HepG2 (cell line): Measurements from ENCODE around the gene B4GALT5. TPM values are rescaled to one million over a fixed set of nuclear protein-coding genes. Genes with fewer than 3 reads are reported as not detected.
A peak's percentile ranks its signal among the peaks of the same experiment; 100 is the strongest.

Experiments
- ASH2L ChIP-seq: fragments of 300-600, 200-600 bp; sonication (generic); IDR thresholded peaks from 2 replicates; pipeline ENCODE4 v1.7.0; 2017; ENCODE audit warnings: low read depth, mild to moderate bottlenecking, moderate library complexity, mixed read lengths, low read length; ENCODE audit not compliant: insufficient read length
- CEBPB ChIP-seq: IDR thresholded peaks from 2 replicates; pipeline ENCODE4 v1.6.1; 2011; ENCODE audit warnings: low read depth, low read length, improper control_type of control experiment, borderline replicate concordance
- CEBPG ChIP-seq: IDR thresholded peaks from 2 replicates; pipeline ENCODE4 v1.6.1; 2016
- JUN ChIP-seq: sonication (generic); formaldehyde crosslinking; IDR thresholded peaks from 2 replicates; pipeline ENCODE4 v1.4.0; 2020; ENCODE audit warnings: mild to moderate bottlenecking, missing genetic modification reagents
- PAX8 ChIP-seq: sonication (generic); formaldehyde crosslinking; IDR thresholded peaks from 2 replicates; pipeline ENCODE4 v1.8.0; 2022; ENCODE audit warnings: mild to moderate bottlenecking, missing genetic modification reagents, borderline replicate concordance
- RARA ChIP-seq: IDR thresholded peaks from 2 replicates; pipeline ENCODE4 v1.6.1; 2016; ENCODE audit warnings: missing genetic modification reagents, missing compliant biosample characterization
- SOX5 ChIP-seq: IDR thresholded peaks from 2 replicates; pipeline ENCODE4 v1.6.1; 2016; ENCODE audit warnings: borderline replicate concordance
- TBX2 ChIP-seq: sonication (generic); formaldehyde crosslinking; IDR thresholded peaks from 2 replicates; pipeline ENCODE4 v1.5.0; 2020; ENCODE audit warnings: missing genetic modification reagents, mild to moderate bottlenecking, borderline replicate concordance
- ZNF816 ChIP-seq: sonication (generic); formaldehyde crosslinking; IDR thresholded peaks from 2 replicates; pipeline ENCODE4 v1.8.0; 2022; ENCODE audit warnings: missing genetic modification reagents, mild to moderate bottlenecking, borderline replicate concordance
- polyA plus RNA-seq, 8 experiments: library from polyadenylated mRNA; depleted of rRNA in 3 of 8; stranded (reverse) in 7 of 8; unstranded in 1 of 8; fragments of >200 nt; fragmentation: Illumina TruSeq in 4 of 8; extraction: Trizol in 4 of 8; gene quantifications; 2 replicates each; pipeline versions ENCODE4 v1.2.1 to v1.2.3, GENCODE V29; 2011 to 2016; ENCODE audit warnings: low read depth in 4 of 8, missing spikeins in 1 of 8, mixed read lengths in 1 of 8; ENCODE audit not compliant: insufficient read depth in 1 of 8
- total RNA-seq, 5 experiments: library from RNA; depleted of rRNA; stranded (reverse); fragments of >200 nt; fragmentation: Illumina TruSeq; extraction: Trizol; gene quantifications; 2 replicates each; pipeline ENCODE4 v1.2.3, GENCODE V29; 2016; ENCODE audit warnings: low read depth in 1 of 5
- TF ChIP-seq, protein P1 (sequence below): IDR thresholded peaks from 2 replicates; pipeline ENCODE4 v1.6.1; 2016
- TF ChIP-seq, protein P2 (sequence below): sonication (generic); formaldehyde crosslinking; IDR thresholded peaks from 2 replicates; pipeline ENCODE4 v1.5.0; 2020; ENCODE audit warnings: missing genetic modification reagents
- TF ChIP-seq, protein P3 (sequence below): sonication (generic); formaldehyde crosslinking; IDR thresholded peaks from 2 replicates; pipeline ENCODE4 v1.5.1; 2020; ENCODE audit warnings: mild to moderate bottlenecking, missing genetic modification reagents, borderline replicate concordance
- TF ChIP-seq, protein P4 (sequence below): sonication (generic); formaldehyde crosslinking; IDR thresholded peaks from 2 replicates; pipeline ENCODE4 v1.8.0; 2023; ENCODE audit warnings: mild to moderate bottlenecking, missing genetic modification reagents
- TF ChIP-seq, protein P5 (sequence below): sonication (generic); formaldehyde crosslinking; IDR thresholded peaks from 2 replicates; pipeline ENCODE4 v1.5.1; 2020; ENCODE audit warnings: missing genetic modification reagents, mild to moderate bottlenecking, borderline replicate concordance

The B4GALT5 gene
- total and polyA plus RNA-seq, 2 of the 13 experiments (the other 11 are each of a cell fraction or from before 2014, with no cell fraction given): 27.3 to 30.9 TPM

DNA sequence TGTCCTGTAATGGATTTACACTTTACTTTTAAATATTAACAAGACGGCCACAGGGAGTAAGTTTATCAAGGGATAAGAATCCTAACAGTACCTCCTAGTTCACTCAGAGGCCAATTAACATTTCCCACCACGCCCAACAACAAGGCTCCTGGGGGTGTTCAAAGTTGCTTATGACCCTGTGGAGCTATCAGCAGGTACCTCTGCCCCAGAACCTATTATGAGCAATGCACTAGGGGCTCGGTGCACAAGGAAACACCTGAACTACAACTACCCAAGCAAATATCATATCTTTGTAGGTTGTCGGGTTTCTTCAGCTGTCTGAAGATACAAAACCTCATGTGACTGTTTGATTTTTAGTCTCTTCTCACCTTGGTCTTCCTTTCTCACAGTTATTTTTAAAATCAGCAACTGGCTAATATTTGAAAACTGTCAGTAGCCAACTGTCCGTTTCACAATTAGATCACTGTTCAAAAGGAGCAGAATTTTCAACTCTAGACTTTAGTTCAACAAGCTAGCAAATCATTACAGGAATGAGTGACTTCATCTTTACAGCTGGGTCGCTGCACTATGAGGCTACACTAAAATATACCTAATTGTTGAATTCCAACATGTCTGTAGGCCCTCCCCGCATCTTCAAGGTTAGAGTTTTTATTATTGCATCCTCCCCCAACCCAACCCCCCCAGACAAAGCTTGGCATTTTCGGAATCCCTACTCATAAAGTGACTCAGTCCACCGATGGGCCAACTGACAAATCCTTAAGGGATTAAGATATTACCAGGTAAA is 38.1 kb downstream of the B4GALT5 start (continued):
- TF ChIP-seq ASH2L (peak; percentile 87), RARA (peak; percentile 45; the same call in 1 of the 2 replicates), CEBPG (CRISPR knock-in tag) (peak; percentile 71), PAX8 (CRISPR knock-in tag) (no peak), TBX2 (CRISPR knock-in tag) (peak; percentile 85), ZNF816 (peak; percentile 62; the same call in 1 of the 2 replicates), SOX5 (CRISPR knock-in tag) (peak; percentile 66; the same call in 1 of the 2 replicates), JUN (peak; percentile 88), CEBPB (peak; percentile 79; the same call in 1 of the 2 replicates)
- TF ChIP-seq, protein P1, sequence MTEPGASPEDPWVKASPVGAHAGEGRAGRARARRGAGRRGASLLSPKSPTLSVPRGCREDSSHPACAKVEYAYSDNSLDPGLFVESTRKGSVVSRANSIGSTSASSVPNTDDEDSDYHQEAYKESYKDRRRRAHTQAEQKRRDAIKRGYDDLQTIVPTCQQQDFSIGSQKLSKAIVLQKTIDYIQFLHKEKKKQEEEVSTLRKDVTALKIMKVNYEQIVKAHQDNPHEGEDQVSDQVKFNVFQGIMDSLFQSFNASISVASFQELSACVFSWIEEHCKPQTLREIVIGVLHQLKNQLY: peak; percentile 45
- TF ChIP-seq, protein P2, sequence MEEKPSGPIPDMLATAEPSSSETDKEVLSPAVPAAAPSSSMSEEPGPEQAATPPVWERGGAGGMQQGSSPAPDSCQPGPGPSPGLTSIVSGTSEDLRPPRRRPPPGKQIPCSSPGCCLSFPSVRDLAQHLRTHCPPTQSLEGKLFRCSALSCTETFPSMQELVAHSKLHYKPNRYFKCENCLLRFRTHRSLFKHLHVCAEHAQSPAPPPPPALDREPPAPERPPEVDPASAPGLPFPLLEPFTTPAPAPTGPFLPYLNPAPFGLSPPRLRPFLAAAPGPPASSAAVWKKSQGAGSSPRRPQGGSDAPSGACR (CRISPR knock-in tag): no peak
- TF ChIP-seq, protein P3, sequence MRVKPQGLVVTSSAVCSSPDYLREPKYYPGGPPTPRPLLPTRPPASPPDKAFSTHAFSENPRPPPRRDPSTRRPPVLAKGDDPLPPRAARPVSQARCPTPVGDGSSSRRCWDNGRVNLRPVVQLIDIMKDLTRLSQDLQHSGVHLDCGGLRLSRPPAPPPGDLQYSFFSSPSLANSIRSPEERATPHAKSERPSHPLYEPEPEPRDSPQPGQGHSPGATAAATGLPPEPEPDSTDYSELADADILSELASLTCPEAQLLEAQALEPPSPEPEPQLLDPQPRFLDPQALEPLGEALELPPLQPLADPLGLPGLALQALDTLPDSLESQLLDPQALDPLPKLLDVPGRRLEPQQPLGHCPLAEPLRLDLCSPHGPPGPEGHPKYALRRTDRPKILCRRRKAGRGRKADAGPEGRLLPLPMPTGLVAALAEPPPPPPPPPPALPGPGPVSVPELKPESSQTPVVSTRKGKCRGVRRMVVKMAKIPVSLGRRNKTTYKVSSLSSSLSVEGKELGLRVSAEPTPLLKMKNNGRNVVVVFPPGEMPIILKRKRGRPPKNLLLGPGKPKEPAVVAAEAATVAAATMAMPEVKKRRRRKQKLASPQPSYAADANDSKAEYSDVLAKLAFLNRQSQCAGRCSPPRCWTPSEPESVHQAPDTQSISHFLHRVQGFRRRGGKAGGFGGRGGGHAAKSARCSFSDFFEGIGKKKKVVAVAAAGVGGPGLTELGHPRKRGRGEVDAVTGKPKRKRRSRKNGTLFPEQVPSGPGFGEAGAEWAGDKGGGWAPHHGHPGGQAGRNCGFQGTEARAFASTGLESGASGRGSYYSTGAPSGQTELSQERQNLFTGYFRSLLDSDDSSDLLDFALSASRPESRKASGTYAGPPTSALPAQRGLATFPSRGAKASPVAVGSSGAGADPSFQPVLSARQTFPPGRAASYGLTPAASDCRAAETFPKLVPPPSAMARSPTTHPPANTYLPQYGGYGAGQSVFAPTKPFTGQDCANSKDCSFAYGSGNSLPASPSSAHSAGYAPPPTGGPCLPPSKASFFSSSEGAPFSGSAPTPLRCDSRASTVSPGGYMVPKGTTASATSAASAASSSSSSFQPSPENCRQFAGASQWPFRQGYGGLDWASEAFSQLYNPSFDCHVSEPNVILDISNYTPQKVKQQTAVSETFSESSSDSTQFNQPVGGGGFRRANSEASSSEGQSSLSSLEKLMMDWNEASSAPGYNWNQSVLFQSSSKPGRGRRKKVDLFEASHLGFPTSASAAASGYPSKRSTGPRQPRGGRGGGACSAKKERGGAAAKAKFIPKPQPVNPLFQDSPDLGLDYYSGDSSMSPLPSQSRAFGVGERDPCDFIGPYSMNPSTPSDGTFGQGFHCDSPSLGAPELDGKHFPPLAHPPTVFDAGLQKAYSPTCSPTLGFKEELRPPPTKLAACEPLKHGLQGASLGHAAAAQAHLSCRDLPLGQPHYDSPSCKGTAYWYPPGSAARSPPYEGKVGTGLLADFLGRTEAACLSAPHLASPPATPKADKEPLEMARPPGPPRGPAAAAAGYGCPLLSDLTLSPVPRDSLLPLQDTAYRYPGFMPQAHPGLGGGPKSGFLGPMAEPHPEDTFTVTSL (CRISPR knock-in tag): peak; percentile 80
- TF ChIP-seq, protein P4, sequence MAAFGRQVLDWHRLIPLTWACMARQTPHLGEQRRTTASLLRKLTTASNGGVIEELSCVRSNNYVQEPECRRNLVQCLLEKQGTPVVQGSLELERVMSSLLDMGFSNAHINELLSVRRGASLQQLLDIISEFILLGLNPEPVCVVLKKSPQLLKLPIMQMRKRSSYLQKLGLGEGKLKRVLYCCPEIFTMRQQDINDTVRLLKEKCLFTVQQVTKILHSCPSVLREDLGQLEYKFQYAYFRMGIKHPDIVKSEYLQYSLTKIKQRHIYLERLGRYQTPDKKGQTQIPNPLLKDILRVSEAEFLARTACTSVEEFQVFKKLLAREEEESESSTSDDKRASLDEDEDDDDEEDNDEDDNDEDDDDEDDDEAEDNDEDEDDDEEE (CRISPR knock-in tag): no peak
- TF ChIP-seq, protein P5, sequence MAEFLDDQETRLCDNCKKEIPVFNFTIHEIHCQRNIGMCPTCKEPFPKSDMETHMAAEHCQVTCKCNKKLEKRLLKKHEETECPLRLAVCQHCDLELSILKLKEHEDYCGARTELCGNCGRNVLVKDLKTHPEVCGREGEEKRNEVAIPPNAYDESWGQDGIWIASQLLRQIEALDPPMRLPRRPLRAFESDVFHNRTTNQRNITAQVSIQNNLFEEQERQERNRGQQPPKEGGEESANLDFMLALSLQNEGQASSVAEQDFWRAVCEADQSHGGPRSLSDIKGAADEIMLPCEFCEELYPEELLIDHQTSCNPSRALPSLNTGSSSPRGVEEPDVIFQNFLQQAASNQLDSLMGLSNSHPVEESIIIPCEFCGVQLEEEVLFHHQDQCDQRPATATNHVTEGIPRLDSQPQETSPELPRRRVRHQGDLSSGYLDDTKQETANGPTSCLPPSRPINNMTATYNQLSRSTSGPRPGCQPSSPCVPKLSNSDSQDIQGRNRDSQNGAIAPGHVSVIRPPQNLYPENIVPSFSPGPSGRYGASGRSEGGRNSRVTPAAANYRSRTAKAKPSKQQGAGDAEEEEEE: 0 out of 2 replicates have a peak, but pooled peaks have one; percentile 32
